ENCODE data around the gene RAB11FIP4.
A peak's percentile ranks its signal among the peaks of the same experiment; 100 is the strongest.

RAB11FIP4 gene

DNA sequence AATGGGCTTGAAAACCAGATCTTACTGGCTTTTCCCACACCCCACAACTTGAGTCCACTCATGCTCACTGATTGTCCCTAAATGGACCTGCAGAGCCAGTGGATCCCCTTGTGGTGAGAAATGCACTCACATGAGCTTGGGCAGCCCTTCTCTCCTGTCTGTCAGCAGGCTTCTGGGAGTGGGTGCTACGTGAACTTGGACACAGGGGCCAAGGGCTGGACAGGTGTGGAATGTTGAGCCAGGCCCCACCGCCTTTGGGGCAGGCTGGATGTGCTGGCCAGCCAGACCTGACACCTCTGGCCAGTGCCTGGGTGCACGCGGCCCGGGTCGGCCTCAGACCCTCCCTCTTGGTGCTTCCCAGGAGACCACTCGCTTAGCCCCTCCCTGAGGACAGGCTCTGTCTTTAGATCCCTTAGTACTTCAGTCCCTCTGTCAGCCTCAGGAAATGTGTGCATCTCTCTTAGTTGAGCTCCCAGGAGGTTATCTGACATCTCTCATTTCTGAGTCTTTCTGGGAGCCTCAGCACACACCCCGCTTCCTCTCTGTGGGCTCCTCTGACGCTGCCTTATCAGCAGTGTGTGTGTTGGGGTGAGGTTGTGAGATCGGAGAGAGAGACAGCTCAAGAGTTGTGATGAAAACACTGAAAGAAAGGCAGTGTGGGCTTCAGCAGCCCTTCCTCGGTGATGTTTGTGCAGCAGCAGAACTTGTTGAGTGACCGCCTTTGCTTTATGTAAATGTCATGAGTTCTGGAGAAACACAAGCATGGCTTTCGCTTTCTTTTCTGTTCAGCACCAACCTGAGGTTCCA is 117.0 kb downstream of the RAB11FIP4 start:
- DNase-seq = no peak

DNA sequence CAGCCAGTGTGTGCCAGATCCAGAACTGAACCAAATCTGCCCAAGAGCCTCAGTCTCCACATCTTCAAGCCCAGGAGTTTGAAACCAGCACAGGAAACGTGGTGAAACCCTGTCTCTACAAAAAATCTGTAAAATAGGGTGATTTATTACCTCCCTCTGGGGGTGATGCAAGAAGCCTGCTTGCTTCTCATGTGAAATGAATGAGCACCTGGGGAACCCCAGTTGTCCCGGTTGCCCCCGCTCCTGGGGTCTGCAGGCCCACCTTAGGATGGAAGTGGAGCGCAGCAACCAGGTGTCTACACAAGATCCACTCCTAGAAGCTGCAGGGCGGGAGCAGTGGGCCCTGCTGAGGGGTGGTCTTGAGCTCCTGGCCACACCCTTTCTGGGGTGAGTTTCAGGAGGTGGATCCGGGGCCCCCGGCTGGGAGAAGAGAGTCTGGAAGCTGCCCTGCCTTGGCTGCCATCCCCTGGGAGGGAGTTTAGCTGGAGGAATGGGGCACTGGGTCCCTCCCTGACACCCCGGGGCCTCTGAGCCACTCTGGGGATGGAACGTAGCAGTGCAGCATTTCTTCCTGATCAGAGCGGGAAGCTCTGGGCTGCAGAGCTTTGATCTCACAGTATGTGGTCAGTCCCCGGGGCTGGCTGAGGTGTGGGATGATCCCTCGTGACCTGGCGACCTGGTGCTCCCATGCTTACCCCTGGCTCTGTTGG is 117.8 kb downstream of the RAB11FIP4 start:
- DNase-seq = no peak

DNA sequence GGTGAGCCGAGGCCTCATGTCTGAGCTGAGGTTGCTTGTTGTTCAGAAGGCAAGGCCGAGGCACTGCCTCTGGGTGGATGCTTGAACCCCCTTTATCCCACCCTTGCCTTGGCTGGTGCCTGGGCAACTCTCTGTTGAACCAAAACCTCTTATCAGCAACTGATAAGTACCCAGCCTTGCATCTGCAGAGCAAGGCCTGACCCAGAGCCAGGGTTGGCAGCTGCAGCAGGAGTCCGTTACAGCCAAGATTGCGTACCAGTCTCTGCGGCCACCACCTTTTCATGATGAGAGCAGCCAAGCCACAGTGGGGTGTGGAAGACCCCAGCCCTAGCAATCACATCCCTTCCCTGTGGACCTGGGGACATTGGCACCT is 118.3 kb downstream of the RAB11FIP4 start:
- DNase-seq = no peak

DNA sequence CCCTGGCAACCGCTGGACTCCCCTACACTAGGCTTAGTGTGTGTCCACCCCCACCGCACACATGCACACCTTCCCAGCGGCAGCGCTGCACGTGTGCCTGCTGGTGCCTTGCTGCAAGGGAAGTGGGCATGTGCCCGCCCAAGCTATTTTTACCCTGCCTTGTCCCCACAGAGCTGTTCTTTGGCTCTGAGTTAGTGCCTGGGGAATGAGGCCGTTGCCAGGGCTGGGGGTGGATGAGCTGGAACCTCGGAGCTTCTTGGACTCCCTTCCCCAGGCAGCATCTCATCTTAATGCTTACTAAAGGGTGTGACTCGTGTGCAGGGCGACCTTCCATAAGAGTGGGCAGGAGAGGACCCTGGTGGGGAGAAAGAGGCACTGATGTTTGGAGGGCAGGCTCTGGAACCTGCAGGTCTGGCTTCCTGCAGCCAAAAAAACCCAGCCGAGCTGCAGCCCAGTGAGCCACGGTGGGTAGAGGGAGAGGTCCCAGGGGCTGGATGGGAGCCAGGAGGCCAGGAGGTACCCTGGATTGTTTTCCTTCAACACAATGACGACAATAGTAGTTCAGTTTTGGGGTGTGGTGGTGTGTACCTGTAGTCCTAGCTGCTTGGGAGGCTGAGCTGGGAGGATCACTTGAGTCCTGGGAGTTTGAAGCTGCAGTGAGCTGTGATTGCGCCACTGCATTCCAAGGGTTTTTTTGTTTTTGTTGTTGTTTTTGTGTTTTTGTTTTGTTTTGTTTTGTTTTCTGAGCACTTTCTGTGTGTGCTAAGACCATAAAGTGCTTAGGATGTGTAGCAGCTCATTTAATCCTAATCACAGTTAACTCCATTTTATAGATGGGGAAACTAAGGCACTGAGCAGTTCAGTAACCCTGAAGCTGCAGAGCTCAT is 119.1 kb downstream of the RAB11FIP4 start:
- peak; percentile 14 to 44 for DNase-seq

DNA sequence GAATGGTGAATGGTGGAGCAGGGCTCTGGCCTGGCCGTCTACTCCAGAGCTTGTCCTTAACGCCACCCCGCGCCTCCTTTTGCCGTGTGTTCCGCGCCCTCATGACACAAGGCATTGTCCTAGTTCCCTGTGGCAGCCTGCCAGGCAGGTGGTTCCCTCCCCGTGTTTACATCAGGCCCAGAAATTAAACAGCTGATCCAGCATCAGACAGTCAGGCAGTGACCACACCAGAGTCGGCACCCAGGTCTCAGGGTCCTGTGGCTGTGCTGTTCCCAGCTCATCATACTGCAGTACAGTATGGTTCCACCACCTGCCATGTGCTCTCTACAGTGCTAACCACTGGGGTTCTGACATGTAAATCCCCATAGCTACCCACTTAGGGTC is 119.7 kb downstream of the RAB11FIP4 start:
- DNase-seq = no peak

DNA sequence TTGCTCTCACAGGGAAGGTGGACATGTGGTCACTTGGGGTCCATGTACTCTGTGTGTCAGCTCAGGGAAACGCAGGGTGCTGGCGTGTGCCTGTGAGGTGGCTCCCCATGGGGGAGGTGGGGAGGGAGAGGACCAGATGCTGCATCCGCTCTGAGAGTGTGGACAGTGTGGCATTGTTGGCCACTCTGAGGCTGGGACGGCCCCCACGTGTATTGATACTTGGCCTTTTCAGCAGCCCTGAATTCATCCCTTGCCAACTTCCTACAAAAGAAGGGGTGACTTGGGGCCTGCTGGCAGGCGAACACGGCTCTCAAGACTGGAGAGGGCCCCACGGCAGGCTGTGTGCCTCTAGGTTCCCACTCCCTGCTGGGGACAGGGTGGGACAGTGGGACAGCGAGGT is 120.1 kb downstream of the RAB11FIP4 start:
- peak; percentile 66 to 69 for DNase-seq

DNA sequence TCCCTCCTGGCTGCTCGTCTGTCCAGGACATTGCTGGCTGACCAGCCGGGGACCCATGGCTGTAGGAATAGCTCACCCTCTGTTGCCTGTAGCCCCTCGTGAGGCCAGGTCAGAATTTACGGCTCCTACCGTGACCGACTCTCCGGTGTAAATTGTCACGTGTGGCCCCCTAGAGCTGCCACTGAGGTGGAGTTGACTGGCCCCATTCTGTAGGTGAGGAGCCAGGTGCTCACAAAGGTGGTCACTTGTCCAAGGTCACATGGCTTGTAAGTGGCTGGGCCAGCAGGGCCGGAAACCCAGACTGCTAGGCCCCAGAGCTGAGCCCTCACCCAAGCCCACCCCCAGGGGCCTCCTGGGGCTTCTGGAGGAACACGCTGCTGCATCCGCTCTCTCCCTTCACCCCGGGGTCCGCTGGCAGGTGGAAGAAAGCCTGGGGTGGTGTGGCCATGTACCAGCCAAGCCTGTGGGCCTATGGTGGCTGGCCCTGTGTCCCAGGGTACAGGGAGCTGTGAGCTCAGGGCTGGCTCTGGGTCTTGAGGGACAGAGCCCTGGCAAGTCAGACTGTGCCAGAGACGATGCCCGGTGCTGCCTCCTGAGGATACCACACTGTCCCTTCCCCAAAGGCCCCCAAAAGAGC is 120.7 kb downstream of the RAB11FIP4 start:
- DNase-seq = no peak

DNA sequence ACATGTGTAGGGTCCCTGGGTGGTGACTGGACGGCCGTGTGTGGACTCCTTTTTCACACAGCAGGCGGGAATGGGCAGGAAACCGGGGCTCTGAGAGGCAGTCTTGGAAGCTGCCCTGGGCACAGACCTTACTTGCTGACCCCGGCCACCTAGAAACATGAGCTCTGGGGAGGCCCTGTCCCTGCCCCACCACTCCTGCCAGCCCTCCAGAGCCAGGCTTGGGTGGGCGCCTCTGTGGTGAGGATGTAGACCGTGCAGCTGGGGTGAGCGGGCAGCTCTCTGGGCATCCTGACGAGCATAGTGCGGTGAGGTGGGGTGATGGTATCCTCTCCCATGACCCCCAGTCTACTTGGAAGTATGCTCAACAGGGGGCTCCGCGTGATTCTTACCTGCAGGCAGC is 121.3 kb downstream of the RAB11FIP4 start:
- no peak for DNase-seq

DNA sequence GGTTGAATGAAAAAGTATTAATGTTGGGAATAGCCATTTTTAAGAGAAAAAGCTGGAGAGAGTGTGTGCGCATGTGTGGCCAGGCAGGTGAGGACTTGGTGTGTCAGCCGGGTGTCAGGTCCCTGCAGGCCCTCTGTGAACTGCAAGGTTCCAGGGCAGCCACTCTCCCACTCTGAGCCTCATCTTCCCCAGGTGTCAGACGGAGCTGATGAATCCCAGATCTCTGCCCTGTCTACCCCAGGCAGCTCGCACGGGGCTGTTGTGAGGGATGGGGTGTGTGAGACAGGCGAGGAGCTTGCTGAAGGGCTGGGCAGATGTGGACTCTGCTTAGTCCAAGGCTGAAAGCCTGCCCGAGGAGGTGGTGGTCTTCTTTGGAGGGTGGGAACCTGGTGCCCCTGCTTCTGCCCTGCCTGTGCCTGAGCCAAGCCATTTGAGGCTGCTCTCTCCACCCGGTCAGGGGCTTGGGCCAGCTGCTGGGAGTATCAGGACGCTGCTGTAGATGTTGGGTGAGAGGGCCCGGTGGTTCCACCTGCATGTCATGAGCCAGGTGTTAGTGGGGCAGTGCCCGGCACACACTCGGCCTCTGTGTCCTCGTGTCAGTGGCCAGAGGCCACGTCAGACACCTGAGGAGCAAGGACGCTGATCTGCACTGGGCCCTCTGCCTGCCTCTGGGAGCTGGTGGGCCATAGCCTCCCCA is 122.4 kb downstream of the RAB11FIP4 start:
- no peak for DNase-seq

DNA sequence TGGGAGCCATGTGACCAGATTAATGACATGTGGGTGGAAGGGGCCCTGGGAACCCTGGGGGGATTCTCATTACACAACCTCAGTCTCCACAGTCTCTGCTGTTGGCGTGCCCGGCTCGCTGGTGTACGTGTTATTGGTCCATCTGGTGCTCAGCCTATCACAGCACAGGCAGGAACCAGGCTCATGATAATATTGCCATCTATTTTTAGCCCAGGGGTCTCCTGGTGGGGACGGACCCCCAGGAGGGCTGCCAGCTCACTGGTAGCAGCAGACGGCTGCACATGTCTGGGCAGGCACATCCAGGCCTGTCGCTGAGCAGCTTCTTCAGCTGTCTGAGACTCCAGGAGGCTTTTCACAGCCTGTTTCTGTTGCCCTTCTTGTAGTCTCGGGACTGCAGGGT is 123.8 kb downstream of the RAB11FIP4 start:
- DNase-seq = no peak

DNA sequence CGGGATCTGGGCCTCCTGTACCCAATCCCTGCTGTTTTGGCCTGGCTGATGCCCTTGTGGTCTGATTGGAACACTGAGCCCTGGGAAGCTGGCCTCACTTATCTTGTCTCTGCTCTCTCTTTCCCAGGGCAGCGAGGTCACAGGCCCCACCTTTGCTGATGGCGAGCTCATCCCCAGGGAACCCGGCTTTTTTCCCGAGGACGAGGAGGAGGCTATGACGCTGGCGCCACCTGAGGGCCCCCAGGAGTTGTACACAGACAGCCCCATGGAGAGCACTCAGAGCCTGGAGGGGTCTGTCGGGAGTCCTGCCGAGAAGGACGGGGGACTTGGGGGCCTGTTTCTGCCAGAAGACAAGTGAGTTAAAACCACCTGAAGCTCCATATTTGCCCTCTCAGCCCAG is 126.0 kb downstream of the RAB11FIP4 start:
- DNase-seq = no peak

DNA sequence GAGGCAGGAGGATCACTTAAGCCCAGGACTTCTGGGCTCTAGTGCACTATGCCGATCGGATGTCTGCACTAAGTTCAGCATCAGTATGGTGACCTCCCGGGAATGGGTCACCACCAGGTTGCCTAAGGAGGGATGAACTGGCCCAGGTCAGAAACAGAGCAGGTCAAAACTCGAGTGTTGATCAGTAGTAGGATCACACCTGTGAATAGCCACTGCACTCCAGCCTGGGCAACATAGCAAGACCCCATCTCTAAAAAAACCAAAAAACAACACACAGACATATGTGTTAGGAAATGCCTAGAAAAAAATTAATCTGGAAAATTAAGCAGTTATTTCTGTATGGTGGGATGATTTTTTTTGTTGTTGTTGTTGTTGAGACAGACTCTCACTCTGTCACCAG is 127.0 kb downstream of the RAB11FIP4 start:
- DNase-seq = no peak

DNA sequence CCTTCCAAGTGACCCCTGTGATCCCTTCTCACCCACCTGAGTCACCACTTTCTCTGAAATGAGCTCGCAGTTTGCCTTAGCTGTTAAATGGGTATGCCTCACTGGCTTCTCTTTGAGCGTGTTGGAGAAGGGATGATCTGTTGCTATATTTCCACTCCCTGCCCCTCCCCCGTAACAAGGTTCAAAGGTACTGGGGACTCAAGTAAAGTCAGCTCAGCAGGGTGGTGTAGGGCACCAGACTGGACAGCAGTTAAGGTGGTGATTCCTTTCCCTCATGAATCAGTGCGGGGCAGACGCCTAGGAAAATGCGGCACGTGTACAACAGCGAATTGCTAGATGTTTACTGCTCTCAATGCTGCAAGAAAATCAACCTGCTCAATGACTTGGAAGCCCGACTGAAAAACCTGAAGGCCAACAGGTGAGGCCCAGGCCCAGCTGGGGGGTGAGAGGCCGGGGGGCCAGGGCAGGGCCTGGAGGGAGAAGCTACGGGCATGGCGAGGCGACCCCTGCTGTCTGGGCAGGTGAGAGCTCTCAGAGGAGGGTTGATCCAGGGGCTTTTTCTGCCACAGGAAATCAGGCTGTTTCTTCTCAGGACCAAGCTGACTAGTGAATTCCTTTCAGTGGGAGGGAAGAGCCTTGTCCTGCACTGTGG is 130.3 kb downstream of the RAB11FIP4 start:
- DNase-seq = no peak

DNA sequence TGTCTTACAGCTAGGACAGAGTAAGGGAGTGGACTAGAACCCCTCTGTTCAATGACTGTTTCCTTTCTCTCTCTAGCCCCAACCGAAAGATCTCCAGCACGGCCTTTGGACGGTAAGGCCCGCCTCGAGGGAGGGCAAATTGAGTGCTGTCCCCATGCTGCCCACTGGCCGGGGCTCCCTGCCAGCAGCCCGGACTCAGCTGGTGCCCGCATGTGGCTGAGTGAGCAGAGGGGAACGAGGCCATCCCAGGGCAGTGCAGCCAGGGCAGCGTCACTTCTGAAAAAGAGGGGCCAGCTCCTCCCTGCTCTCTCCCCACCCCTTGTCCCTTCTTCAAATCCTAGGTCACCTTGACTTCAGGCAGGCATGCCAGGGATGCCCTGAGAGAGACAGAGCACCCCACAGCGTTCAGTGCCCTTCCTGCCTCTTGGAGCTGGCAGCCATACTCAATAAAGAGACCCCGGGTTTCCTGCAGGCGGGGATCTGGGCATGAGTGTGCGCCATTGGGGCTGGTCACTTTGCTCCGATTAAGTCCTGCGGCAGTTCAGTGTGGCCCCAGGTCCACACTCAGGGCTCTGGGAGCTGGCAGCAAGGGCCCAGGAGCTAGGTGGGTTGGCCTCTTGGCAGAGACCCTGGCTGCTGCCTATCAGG is 130.9 kb downstream of the RAB11FIP4 start:
- no peak for DNase-seq

DNA sequence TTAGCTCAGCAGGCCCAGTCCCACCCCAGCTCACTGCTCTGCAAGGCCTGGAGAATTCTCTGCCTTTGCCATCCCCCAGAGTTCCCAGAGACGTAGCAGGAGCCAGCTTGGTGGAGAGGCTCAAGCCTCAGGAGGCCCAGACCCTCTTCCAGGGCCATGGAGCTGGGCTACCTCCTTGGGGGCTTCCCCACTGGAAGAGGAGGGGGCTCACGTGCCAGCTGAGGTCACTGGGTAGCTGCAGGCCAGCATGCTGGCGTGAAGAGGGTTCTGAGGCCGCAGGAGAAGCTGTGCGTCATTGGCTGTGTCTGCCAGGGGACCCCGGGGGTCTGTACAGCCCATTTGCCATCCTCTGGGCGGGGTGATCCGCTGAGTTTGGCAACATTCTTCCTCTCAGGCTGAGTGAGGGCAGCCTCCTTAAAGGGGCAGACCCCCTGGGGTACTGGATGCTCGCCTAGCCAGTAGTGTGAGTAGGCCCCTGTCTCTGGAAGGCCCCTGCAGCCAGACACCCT is 131.6 kb downstream of the RAB11FIP4 start:
- no peak for DNase-seq

DNA sequence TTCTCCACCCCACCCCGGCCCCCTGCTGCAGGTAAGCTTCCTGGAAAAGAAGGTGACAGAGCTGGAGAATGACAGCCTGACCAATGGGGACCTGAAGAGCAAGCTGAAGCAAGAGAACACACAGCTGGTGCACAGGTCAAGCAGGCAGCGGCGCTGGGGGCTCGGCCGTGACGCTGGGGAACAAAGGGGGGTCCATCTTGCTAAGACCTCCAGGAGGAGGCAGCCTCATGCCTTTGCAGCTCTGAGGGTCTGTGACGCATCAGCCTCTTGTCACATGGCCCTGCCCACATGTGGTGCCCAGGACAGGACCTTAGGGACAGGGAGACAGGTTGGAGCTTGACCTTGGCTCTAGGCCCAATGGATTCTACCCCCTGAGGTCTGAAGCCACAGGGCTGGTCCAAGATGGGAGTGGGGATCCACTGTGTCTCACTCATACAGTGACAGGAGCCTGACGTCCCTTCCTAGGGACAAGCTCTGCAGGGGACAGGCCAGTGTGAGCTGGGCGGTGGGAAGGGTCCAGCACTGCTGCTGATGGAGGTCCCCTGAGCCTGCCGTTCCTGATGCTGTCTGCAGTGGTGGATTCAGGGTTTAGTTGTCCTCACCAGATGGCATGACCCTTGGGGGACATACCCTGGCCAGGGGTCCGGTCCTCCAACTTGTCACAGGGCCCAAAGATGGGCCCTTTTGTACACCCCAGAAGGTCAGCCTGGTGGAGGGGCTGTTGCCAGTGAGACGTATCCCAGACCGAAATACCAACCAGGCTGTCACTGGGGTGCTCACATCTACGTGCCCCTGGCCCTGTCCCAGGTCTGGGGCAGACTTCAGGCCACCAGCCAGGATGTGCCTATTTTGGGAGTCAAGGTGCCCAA is 132.6 kb downstream of the RAB11FIP4 start:
- no peak for DNase-seq

DNA sequence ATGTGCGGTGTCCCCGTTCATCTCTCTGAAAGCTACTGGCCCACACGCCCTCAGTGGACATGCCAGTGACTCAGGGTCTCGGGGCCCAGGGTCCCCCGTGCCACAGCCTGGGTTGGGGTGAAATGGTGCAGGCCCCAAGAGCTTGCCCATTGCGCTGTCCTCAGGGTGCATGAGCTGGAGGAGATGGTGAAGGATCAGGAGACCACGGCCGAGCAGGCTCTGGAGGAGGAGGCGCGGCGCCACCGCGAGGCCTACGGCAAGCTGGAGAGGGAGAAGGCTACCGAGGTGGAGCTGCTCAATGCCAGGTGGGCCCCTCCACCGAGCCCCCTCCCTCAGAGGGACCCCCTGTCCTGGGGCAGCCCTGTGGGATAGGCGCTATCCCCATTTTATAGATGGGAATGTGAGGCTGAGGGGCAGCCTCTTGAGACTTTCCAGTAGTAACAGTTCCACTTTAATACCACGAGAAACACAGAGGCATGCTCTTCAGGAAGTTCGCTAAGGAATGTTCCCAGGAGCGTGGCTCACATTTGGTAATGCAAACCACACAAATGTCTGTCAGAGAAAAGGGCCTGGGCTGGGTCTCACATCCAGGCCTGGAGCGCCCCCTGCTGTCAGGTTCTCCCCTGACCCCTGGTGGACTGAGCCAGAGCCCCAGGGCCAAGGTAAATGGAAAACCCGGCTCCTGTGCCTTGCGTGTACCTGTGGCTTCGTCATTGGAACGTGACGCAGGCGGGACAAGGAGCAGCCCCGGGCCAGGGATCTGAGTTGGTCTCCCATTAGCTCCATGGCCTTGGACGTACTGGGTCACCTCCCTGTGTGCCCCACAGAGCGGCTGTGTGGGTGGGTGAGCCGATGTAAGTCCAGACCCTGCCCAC is 133.7 kb downstream of the RAB11FIP4 start:
- DNase-seq = peak; percentile 48 to 77

DNA sequence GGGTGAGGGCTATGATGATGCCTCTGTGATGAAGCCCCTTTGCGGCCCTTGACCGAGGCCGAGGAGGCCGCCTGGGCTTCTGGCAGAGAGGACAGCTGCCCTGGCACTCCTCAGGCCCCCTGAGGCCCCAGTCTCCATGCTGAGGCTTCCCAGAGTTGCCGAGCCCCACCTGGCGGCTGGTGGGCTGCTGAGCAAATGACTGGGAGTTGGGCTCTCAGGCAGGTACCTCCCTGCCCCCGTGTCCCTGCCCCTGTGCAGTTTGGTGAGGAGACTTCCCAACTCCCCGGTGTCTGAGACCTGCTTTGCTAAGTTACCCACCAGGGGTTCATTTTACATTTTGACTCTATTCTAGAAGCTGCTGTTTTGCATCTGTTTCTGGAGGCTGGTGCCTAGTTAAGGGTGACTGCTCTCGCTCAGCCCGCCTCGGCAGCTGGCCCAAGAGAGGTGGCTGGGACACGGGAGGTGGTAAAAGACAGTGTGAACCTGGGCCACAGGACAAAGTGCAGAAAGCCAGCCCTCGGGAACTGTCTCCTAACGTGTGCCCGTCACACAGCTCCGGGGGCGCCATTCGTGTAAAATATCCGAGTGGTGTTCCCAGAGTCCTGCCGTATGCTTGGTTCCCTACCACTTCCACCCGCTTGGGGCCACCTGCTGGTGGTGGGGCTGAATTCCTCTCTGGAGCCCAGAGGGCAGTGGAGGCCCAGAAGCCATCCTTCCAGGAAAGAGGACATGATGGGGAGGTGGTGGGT is 134.5 kb downstream of the RAB11FIP4 start:
- no peak for DNase-seq
